ENCODE results near the gene IARS1. TPM values are rescaled to one million over a fixed set of nuclear protein-coding genes. Genes with fewer than 3 reads are reported as not detected.
A peak's percentile ranks its signal among the peaks of the same experiment; 100 is the strongest.

IARS1 gene
- total and polyA plus RNA-seq, 2 of the 13 experiments (the other 11 are each of a cell fraction or from before 2014, with no cell fraction given) = 55.9 to 185 TPM

DNA sequence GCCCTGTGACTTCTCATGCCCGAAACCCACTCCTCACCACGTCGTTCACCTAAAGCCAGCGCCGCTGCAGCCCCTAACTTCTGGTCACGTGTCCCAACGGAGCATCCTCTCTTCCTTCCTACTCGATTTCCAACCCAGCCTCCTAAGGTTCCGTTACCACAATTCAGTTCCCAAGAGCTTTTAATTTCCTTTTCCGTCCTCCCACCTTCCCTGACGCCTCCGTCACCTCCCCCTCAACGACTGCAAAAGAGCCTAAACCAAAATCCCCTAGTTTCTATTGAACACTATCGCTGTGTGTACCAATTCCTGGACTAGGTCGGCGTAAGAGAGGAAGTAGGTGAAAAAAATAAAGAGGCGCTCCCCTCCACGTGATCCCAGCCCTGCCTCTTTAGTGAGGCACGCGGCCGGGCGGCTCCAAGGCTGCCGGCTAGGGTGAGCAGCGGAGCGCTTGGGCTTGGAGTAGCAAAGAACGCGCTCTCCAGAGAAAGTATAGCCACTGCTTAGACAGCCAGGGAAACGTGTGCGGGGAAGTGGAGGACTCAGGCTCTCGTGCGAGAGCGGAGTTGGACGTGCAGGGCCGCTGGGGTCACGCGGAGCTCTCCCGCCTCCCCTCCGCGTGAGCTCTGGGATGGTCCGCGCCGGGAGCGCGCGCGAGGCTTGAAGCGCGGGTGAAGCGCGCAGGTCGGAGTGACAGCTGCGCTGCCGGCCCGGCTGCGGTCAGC, 31.9 kb upstream of the IARS1 start, which contains the start of the genes CENPP and NOL8 (continued):
- no peak for TF ChIP-seq GRHL1 (CRISPR knock-in tag; conservative IDR thresholded peaks at IDR 0.05)
- TF ChIP-seq ZSCAN29 (CRISPR knock-in tag; conservative IDR thresholded peaks at IDR 0.05) = 0 out of 2 replicates have a peak, but pooled peaks have one; percentile 11
- 0 out of 2 replicates have a peak, but pooled peaks have one; percentile 51 for TF ChIP-seq ZXDC (CRISPR knock-in tag; IDR thresholded peaks at IDR 0.05)
- TF ChIP-seq ZBTB34 (CRISPR knock-in tag; IDR thresholded peaks at IDR 0.05) = peak; percentile 36; the same call in 1 of the 2 replicates
- no peak for TF ChIP-seq BCLAF1 (IDR thresholded peaks at IDR 0.05)
- TF ChIP-seq MEIS2 (CRISPR knock-in tag; IDR thresholded peaks at IDR 0.05) = peak; percentile 2; the same call in 1 of the 2 replicates
- TF ChIP-seq SMYD3 (CRISPR knock-in tag; IDR thresholded peaks at IDR 0.05) = peak; percentile 7; the same call in 1 of the 2 replicates
- 0 out of 2 replicates have a peak, but pooled peaks have one; percentile 15 for TF ChIP-seq CREBL2 (CRISPR knock-in tag; IDR thresholded peaks at IDR 0.05; ENCODE audit: borderline replicate concordance)
- TF ChIP-seq PRPF4 (IDR thresholded peaks at IDR 0.05; ENCODE audit: low read depth, low read length, poor library complexity, severe bottlenecking) = no peak
- peak; percentile 7; the same call in 1 of the 2 replicates for TF ChIP-seq JUNB (CRISPR knock-in tag; IDR thresholded peaks at IDR 0.05; ENCODE audit: borderline replicate concordance)
- TF ChIP-seq, protein P1, sequence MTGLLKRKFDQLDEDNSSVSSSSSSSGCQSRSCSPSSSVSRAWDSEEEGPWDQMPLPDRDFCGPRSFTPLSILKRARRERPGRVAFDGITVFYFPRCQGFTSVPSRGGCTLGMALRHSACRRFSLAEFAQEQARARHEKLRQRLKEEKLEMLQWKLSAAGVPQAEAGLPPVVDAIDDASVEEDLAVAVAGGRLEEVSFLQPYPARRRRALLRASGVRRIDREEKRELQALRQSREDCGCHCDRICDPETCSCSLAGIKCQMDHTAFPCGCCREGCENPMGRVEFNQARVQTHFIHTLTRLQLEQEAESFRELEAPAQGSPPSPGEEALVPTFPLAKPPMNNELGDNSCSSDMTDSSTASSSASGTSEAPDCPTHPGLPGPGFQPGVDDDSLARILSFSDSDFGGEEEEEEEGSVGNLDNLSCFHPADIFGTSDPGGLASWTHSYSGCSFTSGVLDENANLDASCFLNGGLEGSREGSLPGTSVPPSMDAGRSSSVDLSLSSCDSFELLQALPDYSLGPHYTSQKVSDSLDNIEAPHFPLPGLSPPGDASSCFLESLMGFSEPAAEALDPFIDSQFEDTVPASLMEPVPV (CRISPR knock-in tag; IDR thresholded peaks at IDR 0.05) = 0 out of 2 replicates have a peak, but pooled peaks have one; percentile 54
- peak; percentile 81 for TF ChIP-seq ZNF274 (CRISPR knock-in tag; IDR thresholded peaks at IDR 0.05)
- TF ChIP-seq NFE2L1 (CRISPR knock-in tag; IDR thresholded peaks at IDR 0.05; ENCODE audit: borderline replicate concordance) = no peak
- TF ChIP-seq TEAD3 (CRISPR knock-in tag; optimal IDR thresholded peaks at IDR 0.05; ENCODE audit: borderline replicate concordance) = peak; percentile 16
- peak; percentile 70; the same call in 1 of the 2 replicates for TF ChIP-seq ZNF558 (CRISPR knock-in tag; IDR thresholded peaks at IDR 0.05; ENCODE audit: borderline replicate concordance)
- peak; percentile 61; the same call in 1 of the 2 replicates for TF ChIP-seq ZNF225 (CRISPR knock-in tag; IDR thresholded peaks at IDR 0.05)
- no peak for TF ChIP-seq ZNF432 (CRISPR knock-in tag; IDR thresholded peaks at IDR 0.05; ENCODE audit: borderline replicate concordance)
